Heart right ventricle (tissue), 16 donors: ENCODE results near the gene BAG5. TPM values are rescaled to one million over a fixed set of nuclear protein-coding genes. Genes with fewer than 3 reads are reported as not detected.

Experiments
- ATAC-seq, 8 donors: fragments of 200-7000 bp; cut with Tn5 transposase; one replicate each; pipeline ENCODE4 v1.9.1; 2020; ENCODE audit warnings: mild to moderate bottlenecking in 8 of 8, moderate library complexity in 8 of 8, moderate number of reproducible peaks in 1 of 8
- DNase-seq, 2 donors: peaks; one replicate each; pipeline ENCODE4 v3.0.0-alpha.2; 2020
- H3K27ac ChIP-seq, 10 donors: fragments of 200-600 bp; sonication (generic) in 2 of 10; one replicate each; pipeline versions ENCODE4 v1.5.0 to v1.8.0; 2020 to 2022; ENCODE audit warnings: mild to moderate bottlenecking in 3 of 10
- H3K27me3 ChIP-seq, 7 donors: fragments of 200-600 bp; one replicate each; pipeline ENCODE4 v1.8.0; 2021 to 2022; ENCODE audit warnings: mild to moderate bottlenecking in 2 of 7
- H3K36me3 ChIP-seq, 9 donors: fragments of 200-600 bp; sonication (generic) in 1 of 9; one replicate each; pipeline versions ENCODE4 v1.5.0 to v1.8.0; 2020 to 2022; ENCODE audit warnings: mild to moderate bottlenecking in 2 of 9
- H3K4me1 ChIP-seq, 9 donors: fragments of 200-600 bp; sonication (generic) in 1 of 9; one replicate each; pipeline versions ENCODE4 v1.5.0 to v1.8.0; 2020 to 2022; ENCODE audit warnings: mild to moderate bottlenecking in 4 of 9
- H3K4me3 ChIP-seq, 10 donors: fragments of 200-600 bp; sonication (generic) in 2 of 10; one replicate each; pipeline versions ENCODE4 v1.5.0 to v1.8.0; 2020 to 2022; ENCODE audit warnings: mild to moderate bottlenecking in 7 of 10, moderate library complexity in 2 of 10
- H3K9me3 ChIP-seq, 11 donors: fragments of 200-600 bp in 10 of 11; sonication (generic) in 2 of 11; one replicate each; pipeline versions ENCODE4 v1.5.0 to v1.8.0; 2013 to 2022; ENCODE audit warnings: mild to moderate bottlenecking in 2 of 11, control low read depth in 1 of 11, moderate library complexity in 1 of 11
- WGBS, 2 donors: extraction: QIAGEN DNeasy Blood & Tissue Kit; methylation state at CpG; one replicate each; pipeline ENCODE4 v1.1.7; 2013; ENCODE audit warnings: inconsistent platforms in 1 of 2; 5-methylcytosine and 5-hydroxymethylcytosine counted together
- intact Hi-C, 10 donors: fragments of 100-400 bp; cut with DNase I; formaldehyde crosslinking; loops; one replicate each; pipeline versions ENCODE4 v1.11.1 to v1.14.2; 2022
- polyA plus RNA-seq, 2 donors: library from polyadenylated mRNA; stranded (reverse); fragments of 200-250 nt; gene quantifications; one replicate each; pipeline ENCODE4 v1.2.3, GENCODE V29; 2013
- total RNA-seq, 10 donors: library from RNA; stranded (reverse); fragmentation: NEBNext Ultra II Directional in 3 of 10; extraction: Animal tissue kit (Norgen Biotek cat#: 25700) in 3 of 10; gene quantifications; one replicate each; pipeline versions ENCODE4 v1.2.1 to v1.2.4, GENCODE V29; 2021 to 2023
- TF ChIP-seq, protein P1 (sequence below), 9 donors: fragments of 200-600 bp; sonication (generic) in 2 of 9; IDR thresholded peaks; one replicate each; pipeline versions ENCODE4 v1.5.0 to v1.8.0; 2021 to 2022; ENCODE audit warnings: antibody characterized with exemption in 9 of 9, mild to moderate bottlenecking in 5 of 9, moderate library complexity in 1 of 9
- donor health status: Arrhythmogenic right ventricular cardiomyopathy.
- donor health status: ischemic (EF 13 %, LVEDD 7.1; RV severe dilation, severe dysfunction).
- donor health status: healthy with polysubstance abuse.
- donor health status: DM: no; HTN: yes; CAD: no.
- donor health status: DM: no; HTN: no; CAD: no.
- donor health status: ischemic (EF 25% LVEDD 6.9; RV normal size, moderate dysfunction).
- donor health status: ischemic (EF 25% LVEDD 5.7; RV mildly dilated, moderate dysfunction).
- donor health status: healthy.
- donor health status: DM: yes; HTN: yes; CAD: no.
- donor health status: Ischemic cardiomyopathy.
- donor health status: ischemic (EF 35%, LVEDD 5.7; RV mildly dilated, moderate dysfunction).
- donor health status: nonischemic (EF 11% LVEDD 7.7; RV severe dilation, severe dysfunction).
- donor health status: DM: yes; HTN: yes; CAD: no.
- donor health status: PGD.
- donor health status: ischemic (EF 29% LVEDD 5.4; RV normal size, mild dysfunction).
- donor health status: nonischemic (EF 23%, LVEDD 6.1; RV moderate dilation, normal function).

Gene BAG5
- total and polyA plus RNA-seq, 12 donors: 5.0 to 19.7 (median 15.7) TPM

DNA sequence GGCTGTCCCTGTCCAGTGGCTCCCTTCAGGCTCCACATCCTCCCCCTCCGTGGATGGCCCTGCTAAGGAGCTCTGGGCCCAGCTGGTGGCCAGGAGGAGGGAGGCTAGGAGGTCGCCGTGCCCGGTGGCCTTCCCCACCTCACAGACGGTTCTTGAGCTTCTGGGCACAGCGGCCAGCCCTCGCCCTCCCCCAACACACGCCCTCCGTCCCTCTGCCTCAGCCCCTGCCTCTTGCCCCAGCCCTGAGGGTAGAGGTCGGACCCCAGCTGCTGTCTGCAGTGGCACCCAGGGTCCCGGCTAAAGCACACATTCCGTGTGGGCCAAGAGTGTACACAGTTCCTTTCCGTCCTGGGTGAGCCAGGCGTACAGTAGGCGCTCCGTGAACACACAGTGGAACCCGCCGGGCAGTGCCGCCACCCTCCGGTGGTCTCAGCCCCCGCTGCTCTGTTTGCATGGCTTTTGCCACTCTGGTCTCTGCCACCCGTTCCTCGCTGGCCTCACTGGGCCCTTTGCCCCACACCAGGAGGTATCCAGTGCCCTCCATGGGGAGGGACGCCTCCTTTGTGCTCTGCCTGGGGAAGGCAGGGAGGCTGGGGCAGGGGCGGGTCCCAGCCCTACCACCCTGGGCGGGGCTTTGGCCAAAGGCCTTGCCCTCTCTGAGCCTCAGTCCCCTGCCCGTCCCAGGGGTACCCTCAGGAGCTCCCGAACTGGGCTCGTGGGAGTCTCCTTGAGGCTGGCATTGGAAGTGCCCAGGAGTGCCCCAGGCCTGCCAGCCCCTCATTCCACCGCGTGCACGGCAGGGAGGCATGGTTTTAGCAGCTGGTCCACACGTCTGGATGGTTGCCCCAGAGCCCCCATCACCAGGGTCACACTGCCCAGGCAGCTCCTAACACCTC, 20.5 kb downstream of the BAG5 start:
- Histone ChIP-seq H3K27me3 (no peaks in the 10 kb centered on the region), H3K4me3 (peak overlapping the region in 2 of 10 donors; percentile 12 to 21), H3K36me3 (no peaks in the 10 kb centered on the region), H3K27ac (peak overlapping the region in 8 of 10 donors; percentile 27 to 79 (median 65)), H3K9me3 (no peaks in the 10 kb centered on the region), H3K4me1 (peaks cover 53 to 86% (median 68%) of the 10 kb centered on the region in 9 donors)
- ATAC-seq (peak in 2 of 8 donors; percentile 3 to 8), DNase-seq (peak in 1 of 2 donors; percentile 20)
- WGBS, 2 donors: 66 to 75% methylated on average over 32 to 33 of the region's 33 CpGs
- TF ChIP-seq, protein P1, sequence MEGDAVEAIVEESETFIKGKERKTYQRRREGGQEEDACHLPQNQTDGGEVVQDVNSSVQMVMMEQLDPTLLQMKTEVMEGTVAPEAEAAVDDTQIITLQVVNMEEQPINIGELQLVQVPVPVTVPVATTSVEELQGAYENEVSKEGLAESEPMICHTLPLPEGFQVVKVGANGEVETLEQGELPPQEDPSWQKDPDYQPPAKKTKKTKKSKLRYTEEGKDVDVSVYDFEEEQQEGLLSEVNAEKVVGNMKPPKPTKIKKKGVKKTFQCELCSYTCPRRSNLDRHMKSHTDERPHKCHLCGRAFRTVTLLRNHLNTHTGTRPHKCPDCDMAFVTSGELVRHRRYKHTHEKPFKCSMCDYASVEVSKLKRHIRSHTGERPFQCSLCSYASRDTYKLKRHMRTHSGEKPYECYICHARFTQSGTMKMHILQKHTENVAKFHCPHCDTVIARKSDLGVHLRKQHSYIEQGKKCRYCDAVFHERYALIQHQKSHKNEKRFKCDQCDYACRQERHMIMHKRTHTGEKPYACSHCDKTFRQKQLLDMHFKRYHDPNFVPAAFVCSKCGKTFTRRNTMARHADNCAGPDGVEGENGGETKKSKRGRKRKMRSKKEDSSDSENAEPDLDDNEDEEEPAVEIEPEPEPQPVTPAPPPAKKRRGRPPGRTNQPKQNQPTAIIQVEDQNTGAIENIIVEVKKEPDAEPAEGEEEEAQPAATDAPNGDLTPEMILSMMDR (IDR thresholded peaks at IDR 0.05): peak in 1 of 9 donors; percentile 13
- intact Hi-C loops: no loop called here

DNA sequence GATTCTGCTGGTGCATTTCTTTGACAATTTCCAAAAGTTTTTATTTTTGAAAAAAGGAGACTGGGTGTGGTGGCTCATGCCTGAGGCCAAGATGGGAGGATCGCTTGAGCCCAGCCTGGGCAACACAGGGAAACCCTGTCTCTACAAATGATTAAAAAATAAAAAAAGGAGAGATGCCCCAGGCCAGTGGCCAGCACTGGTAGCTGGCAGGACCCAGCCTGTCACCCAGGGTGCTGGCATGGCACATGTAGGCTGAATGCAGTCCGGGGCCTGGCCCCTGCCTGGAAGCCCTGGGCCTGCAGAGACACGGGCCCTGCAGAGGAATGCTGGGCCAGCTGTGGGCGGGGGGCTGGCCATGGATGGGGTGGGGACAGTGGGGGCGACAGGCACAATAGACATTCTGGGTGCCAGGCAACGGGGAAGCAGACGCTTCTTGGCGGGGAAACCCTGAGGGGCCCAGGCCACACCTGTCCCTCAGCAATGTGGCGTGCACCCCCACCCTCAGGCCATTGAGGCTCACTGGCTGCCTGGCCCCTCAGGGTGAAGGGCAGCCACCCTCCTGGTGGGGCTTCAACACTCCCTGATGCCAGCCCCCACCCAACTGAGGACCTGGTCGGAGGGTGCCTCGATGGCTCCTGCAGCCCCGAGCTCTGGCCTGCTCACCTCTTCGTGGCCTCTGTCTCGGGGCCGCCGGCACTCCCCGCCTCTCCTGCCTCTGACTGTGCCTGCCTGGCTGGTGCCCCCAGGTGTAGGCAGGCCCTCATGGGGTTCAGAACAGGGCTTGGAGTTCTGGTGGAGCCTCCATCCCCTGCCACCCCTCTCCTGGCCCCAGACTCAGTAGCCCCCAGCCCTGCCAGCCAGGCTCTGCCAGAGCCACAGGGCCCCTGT, 21.4 kb downstream of the BAG5 start:
- Histone ChIP-seq H3K4me1 (peaks cover 50 to 77% (median 63%) of the 10 kb centered on the region in 9 donors), H3K36me3 (no peaks in the 10 kb centered on the region), H3K4me3 (no peak overlapping the region), H3K27me3 (no peaks in the 10 kb centered on the region), H3K27ac (peak overlapping the region in 8 of 10 donors; percentile 44 to 79 (median 65)), H3K9me3 (no peaks in the 10 kb centered on the region)
- intact Hi-C loops: no loop called here
- DNase-seq (peak in 1 of 2 donors; percentile 19), ATAC-seq (no peak)
- TF ChIP-seq, protein P1 (IDR thresholded peaks at IDR 0.05): no peak
- 59 to 76% methylated on average over 17 of the region's 17 CpGs for WGBS, 2 donors

DNA sequence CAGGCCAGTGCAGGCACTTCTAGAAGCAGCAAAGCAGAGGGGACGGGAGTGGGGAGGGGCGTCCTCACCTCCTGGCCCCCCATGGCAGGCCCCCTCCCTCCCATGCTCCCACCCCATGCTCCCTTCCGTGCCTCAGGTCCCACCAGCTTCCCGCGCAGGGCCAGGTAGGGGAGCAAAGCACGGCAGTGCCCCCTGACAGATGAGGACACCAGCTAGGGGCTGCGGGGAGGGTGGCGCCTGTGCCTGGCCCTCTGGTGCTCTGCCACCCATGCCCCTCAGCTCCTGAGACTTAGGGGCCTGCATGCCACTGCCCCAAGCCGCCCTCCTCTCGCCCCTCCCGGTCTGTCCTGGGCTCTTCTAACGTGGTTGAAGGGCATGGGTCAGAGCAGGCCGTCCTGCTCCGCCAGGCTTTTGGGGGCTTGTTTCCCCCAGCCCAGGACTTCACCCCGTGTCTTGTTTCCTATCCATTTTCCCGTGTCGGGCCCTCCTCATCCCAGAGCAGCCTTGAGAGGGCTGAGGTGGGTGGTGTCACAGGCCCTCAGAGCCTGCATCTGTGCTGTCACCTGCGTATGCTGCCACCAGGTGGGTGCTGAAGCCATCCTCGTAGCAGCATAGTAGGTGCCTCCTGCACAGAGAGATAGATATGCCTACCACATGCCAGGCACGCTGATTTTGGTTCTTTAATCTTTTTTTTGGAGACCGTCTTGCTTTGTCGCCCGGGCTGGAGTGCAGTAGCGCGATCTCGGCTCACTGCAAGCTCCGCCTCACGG, 23.2 kb downstream of the BAG5 start:
- Histone ChIP-seq H3K36me3 (peaks cover 0 to 14% (median 0%) of the 10 kb centered on the region in 9 donors), H3K9me3 (no peaks in the 10 kb centered on the region), H3K4me1 (peaks cover 43 to 67% (median 60%) of the 10 kb centered on the region in 9 donors), H3K27ac (peak overlapping the region in 9 of 10 donors; percentile 49 to 85 (median 71)), H3K27me3 (no peaks in the 10 kb centered on the region), H3K4me3 (no peak overlapping the region)
- TF ChIP-seq, protein P1 (IDR thresholded peaks at IDR 0.05): no peak
- whole genome bisulfite sequencing, 2 donors: 68 to 76% methylated on average over 27 to 28 of the region's 28 CpGs
- ATAC-seq (peak in 3 of 8 donors; percentile 0 to 6 (median 1)), DNase-seq (peak in 1 of 2 donors; percentile 13)
- intact Hi-C loops: no loop called here
